ENCODE data around the gene FJX1.

DNA sequence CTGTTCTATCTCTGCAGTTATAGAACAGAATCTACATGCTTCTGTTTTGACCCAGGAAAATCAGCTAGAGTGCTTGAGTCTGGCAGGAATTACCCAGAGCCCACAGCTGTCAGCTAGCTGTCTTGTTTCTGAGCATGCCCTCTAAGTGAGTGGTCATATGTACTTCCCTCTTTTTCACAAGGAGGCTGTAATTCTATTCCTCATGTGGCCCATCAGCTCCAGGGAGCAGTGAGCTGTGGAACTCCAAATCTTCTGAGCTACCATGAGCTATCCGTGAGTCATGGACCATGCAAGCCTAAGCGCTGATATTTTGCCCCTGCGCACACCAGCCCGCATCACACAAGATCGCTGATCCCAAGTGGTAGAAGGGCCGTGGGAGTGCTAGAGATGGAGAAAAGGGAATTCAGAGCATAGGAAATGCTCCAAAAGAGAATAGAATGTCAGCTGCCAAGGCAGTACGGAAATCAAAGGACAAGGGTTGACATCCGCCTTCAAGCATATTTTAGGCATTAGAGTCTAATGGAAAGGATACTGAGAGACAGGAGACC, 5.4 kb downstream of the FJX1 start:
- TF ChIP-seq, protein P1, sequence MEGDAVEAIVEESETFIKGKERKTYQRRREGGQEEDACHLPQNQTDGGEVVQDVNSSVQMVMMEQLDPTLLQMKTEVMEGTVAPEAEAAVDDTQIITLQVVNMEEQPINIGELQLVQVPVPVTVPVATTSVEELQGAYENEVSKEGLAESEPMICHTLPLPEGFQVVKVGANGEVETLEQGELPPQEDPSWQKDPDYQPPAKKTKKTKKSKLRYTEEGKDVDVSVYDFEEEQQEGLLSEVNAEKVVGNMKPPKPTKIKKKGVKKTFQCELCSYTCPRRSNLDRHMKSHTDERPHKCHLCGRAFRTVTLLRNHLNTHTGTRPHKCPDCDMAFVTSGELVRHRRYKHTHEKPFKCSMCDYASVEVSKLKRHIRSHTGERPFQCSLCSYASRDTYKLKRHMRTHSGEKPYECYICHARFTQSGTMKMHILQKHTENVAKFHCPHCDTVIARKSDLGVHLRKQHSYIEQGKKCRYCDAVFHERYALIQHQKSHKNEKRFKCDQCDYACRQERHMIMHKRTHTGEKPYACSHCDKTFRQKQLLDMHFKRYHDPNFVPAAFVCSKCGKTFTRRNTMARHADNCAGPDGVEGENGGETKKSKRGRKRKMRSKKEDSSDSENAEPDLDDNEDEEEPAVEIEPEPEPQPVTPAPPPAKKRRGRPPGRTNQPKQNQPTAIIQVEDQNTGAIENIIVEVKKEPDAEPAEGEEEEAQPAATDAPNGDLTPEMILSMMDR (IDR thresholded peaks at IDR 0.05; ENCODE audit: low read depth, low read length), result no peak
- TF ChIP-seq EZH2phosphoT487 (IDR thresholded peaks at IDR 0.05; ENCODE audit: low read depth), result no peak
